Right lobe of liver (tissue), 6 donors: ENCODE measurements around the gene TBCE. TPM values are rescaled to one million over a fixed set of nuclear protein-coding genes. Genes with fewer than 3 reads are reported as not detected.
"Not testable (repeated sequence)": the region's sequence is repeated elsewhere in the genome, so short reads cannot be mapped to it uniquely, and the experiment has no call there.

Experiments used
- ATAC-seq, 4 donors: fragments of 200-7000 bp; cut with Tn5 transposase; one replicate each; pipeline ENCODE4 v1.9.1; 2020; ENCODE audit warnings: mild to moderate bottlenecking in 4 of 4, moderate library complexity in 4 of 4
- DNase-seq, 3 donors: peaks; one replicate each; pipeline ENCODE4 v3.0.0-alpha.2; 2020
- H3K27ac ChIP-seq, 3 donors: fragments of 200-600 bp; one replicate each; pipeline ENCODE4 v1.8.0; 2022
- H3K27me3 ChIP-seq, 2 donors: fragments of 200-600 bp; one replicate each; pipeline ENCODE4 v1.8.0; 2022
- H3K36me3 ChIP-seq, 4 donors: fragments of 200-600 bp; sonication (generic) in 1 of 4; one replicate each; pipeline versions ENCODE4 v1.5.1 to v1.8.0; 2017 to 2022; ENCODE audit warnings: control low read depth in 1 of 4
- H3K4me1 ChIP-seq, 4 donors: fragments of 200-600 bp; sonication (generic) in 1 of 4; one replicate each; pipeline versions ENCODE4 v1.5.1 to v1.8.0; 2017 to 2022; ENCODE audit warnings: control low read depth in 1 of 4
- H3K4me3 ChIP-seq, 3 donors: fragments of 200-600 bp; one replicate each; pipeline ENCODE4 v1.8.0; 2022
- H3K9me3 ChIP-seq, 4 donors: fragments of 200-600 bp; sonication (generic) in 1 of 4; one replicate each; pipeline versions ENCODE4 v1.5.1 to v1.8.0; 2017 to 2022; ENCODE audit warnings: control low read depth in 1 of 4
- CTCF ChIP-seq, 4 donors: fragments of 200-600 bp in 3 of 4; fragments of 450-650 bp in 1 of 4; IDR thresholded peaks; one replicate each; pipeline versions ENCODE4 v1.5.1 to v1.8.0; 2016 to 2022; ENCODE audit warnings: antibody characterized with exemption in 4 of 4, mild to moderate bottlenecking in 2 of 4
- POLR2A ChIP-seq: fragments of 450-650 bp; IDR thresholded peaks from one replicate; pipeline ENCODE4 v1.6.1; 2017; ENCODE audit warnings: antibody characterized with exemption, mild to moderate bottlenecking
- WGBS: methylation state at CpG from one replicate; pipeline ENCODE4 v1.1.6; 2018; ENCODE audit warnings: low coverage, low lambda C conversion rate; ENCODE audit not compliant: insufficient coverage; ENCODE audit errors: missing lambda C conversion rate; 5-methylcytosine and 5-hydroxymethylcytosine counted together
- intact Hi-C, 2 donors: fragments of 100-400 bp; cut with DNase I; formaldehyde crosslinking; loops; one replicate each; pipeline versions ENCODE4 v1.11.2 to v1.14.1; 2022
- total RNA-seq, 6 experiments: library from RNA; depleted of rRNA in 2 of 6; stranded (reverse); fragments of >200 nt in 2 of 6; fragmentation: NEBNext Ultra II Directional in 3 of 6; extraction: Animal tissue kit (Norgen Biotek cat#: 25700) in 3 of 6; gene quantifications; one replicate each; pipeline versions ENCODE4 v1.1.0 to v1.2.4, GENCODE V29; 2016 to 2023
- donor health status: DM: no; HTN: yes; CAD: no.
- donor health status: DM: no; HTN: no; CAD: no.
- donor health status: DM: no; HTN: no; CAD: no.
- donor health status: DM: no; HTN: yes; CAD: no.
- donor health status: DM: no; HTN: yes; CAD: no.

Gene TBCE
- total RNA-seq, 6 experiments from 2014 or later, result 11.2 to 16.6 (median 13.3) TPM

DNA sequence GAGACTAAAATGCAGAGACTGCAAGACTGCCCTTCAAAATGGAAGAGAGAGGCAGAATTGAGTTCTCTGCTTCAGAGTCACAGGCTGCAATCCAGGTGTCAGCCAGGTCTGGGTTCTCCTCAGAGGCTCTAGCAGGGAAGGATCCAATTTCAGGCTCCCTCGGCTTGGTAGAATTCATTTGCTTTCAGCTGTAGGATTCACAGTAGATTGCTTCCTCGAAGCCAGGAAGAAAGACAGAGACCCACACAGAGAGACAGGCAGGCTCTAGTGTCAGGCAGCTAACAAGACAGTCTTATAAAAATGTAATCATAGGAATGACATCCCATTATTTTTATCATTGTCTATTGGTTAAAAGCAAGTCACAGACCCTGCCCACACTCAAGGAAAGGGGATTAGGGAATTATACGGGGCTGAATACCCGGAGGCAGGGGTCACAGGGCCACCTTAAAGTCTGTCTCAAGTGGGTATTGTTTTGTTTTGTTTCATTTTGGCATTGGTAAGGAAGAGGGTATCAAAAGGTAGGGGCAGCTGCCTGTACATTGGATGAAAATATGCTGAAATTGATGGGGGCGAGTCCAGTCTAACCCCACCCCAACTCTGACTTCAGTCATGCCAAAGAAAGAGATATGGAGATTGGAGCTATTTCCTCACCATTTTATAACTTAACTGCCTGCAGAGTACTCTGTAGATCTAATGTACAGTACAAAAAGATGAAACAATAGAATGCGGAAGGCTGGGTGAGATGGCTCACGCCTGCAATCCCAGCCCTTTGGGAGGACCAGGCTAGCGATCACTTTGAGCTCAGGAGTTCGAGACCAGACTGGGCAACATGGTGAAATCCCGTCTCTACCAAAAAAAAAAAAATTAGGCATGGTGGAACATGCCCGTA is 9.5 kb upstream of the TBCE start:
- ATAC-seq, result no peak

GRCh38 chr1:235358899-235359298 is 8.3 kb upstream of the TBCE start:
- ATAC-seq, result no peak
- no peak for DNase-seq
- WGBS, result no CpG with 5 or more reads among the region's 3 CpGs
- Histone ChIP-seq H3K36me3 (no peaks in the 10 kb centered on the region), H3K27me3 (no peaks in the 10 kb centered on the region), H3K4me3 (no peak overlapping the region), H3K9me3 (no peaks in the 10 kb centered on the region), H3K27ac (no peak overlapping the region), H3K4me1 (no peaks in the 10 kb centered on the region)
- intact Hi-C loops, result no loop called here
- TF ChIP-seq CTCF (IDR thresholded peaks at IDR 0.05) (no peak), POLR2A (no peak)

More for the DNA sequence above, 9.5 kb upstream of the TBCE start:
- no peaks in the 10 kb centered on the region for H3K36me3 ChIP-seq
- H3K9me3 ChIP-seq, result no peaks in the 10 kb centered on the region
- no peak overlapping the region for H3K4me3 ChIP-seq
- H3K4me1 ChIP-seq, result no peaks in the 10 kb centered on the region
- DNase-seq, result no peak
- no peaks in the 10 kb centered on the region for H3K27me3 ChIP-seq
- no peak for TF ChIP-seq POLR2A
- no peak overlapping the region for H3K27ac ChIP-seq
- 68% methylated on average over 8 of the region's 11 CpGs for WGBS
- intact Hi-C loops, result no loop called here

DNA sequence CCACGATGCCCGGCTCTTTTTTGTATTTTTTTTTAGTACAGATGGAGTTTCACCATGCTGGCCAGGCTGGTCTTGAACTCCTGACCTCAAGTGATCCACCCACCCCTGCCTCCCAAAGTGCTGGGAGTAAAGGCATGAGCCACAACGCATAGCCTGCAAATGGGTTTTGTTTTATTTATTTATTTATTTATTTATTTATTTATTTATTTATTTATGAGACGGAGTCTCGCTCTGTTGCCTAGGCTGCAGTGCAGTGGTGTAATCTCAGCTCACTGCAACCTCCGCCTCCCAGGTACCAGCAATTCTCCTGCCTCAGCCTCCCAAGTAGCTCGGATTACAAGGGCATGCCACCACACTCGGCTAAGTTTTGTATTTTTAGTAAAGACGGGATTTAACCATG is 3.0 kb upstream of the TBCE start:
- H3K27ac ChIP-seq, intact Hi-C loops, ATAC-seq, H3K27me3 ChIP-seq, DNase-seq, H3K4me3 ChIP-seq, H3K36me3 ChIP-seq, H3K4me1 ChIP-seq, H3K9me3 ChIP-seq: not testable (repeated sequence)
- 95% methylated on average over 6 of the region's 9 CpGs for WGBS

DNA sequence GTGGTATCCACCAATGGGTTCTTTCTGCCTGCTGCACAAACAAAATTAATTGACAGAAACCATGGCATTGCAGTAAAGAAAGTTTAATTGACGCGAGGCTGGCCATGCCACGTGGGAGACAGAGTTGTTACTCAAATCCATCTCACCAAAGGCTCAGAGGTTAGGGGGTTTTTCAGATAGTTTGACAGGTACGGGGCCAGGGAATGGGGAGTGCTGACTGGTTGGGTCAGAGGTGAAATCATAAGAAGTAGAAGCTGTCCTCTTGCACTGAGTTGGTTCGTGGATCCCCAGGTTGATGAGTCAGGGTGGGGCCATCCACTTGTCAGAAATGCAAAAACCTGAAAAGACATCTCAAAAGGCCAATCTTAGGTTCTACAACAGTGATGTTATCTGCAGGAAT is 941 bp upstream of the TBCE start:
- DNase-seq (no peak), ATAC-seq (no peak)
- H3K9me3 ChIP-seq, result no peaks in the 10 kb centered on the region
- H3K4me3 ChIP-seq, result no peak overlapping the region
- TF ChIP-seq CTCF (IDR thresholded peaks at IDR 0.05), result no peak
- no peak for TF ChIP-seq POLR2A
- H3K27ac ChIP-seq, result peak overlapping the region in 1 of 3 donors; percentile 76
- peaks cover 0 to 9% (median 0%) of the 10 kb centered on the region in 4 donors for H3K4me1 ChIP-seq
- no peaks in the 10 kb centered on the region for H3K36me3 ChIP-seq
- H3K27me3 ChIP-seq, result no peaks in the 10 kb centered on the region
- 78% methylated on average over 5 of the region's 5 CpGs for WGBS
- intact Hi-C loops, result no loop called here

- intact Hi-C loops, result no loop called here
- Histone ChIP-seq H3K4me1 (peaks cover 0 to 9% (median 0%) of the 10 kb centered on the region in 4 donors), H3K4me3 (no peak overlapping the region), H3K27me3 (no peaks in the 10 kb centered on the region), H3K27ac (no peak overlapping the region), H3K9me3 (no peaks in the 10 kb centered on the region), H3K36me3 (no peaks in the 10 kb centered on the region)
- TF ChIP-seq POLR2A (no peak), CTCF (IDR thresholded peaks at IDR 0.05) (no peak)
- WGBS, result 65% methylated on average over 4 of the region's 5 CpGs
- no peak for ATAC-seq
- DNase-seq, result no peak
These were observed 1.2 kb downstream of the TBCE start for GRCh38 chr1:235368428-235368827.
